Natural killer cell treated with Interleukin-12 subunit alpha and Interleukin-12 subunit beta and Interleukin-15 and Interleukin-18, amount 100 ng/mL, for 72 hours (primary cell): ENCODE results near the gene FOXP4. TPM values are rescaled to one million over a fixed set of nuclear protein-coding genes. Genes with fewer than 3 reads are reported as not detected.

Experiments used
- ATAC-seq, 2 donors: fragments of 150-1000 bp; cut with Tn5 transposase in 1 of 2; sonication (Bioruptor Pico), chemical (Tn5 transposase) in 1 of 2; 2 replicates each; pipeline ENCODE4 v1.10.0; 2021
- DNase-seq: peaks from one replicate; pipeline ENCODE4 v3.0.0; 2022; ENCODE audit warnings: low spot score
- H3K27ac Mint-ChIP-seq, 2 donors: 1 replicate in 1 of 2; 2 replicates in 1 of 2; pipeline ENCODE4 v1.8.0; 2022; ENCODE audit warnings: mixed read lengths in 2 of 2, mild to moderate bottlenecking in 1 of 2, moderate library complexity in 1 of 2
- H3K27me3 Mint-ChIP-seq, 2 donors: 1 replicate in 1 of 2; 2 replicates in 1 of 2; pipeline ENCODE4 v1.8.0; 2022; ENCODE audit warnings: mixed read lengths in 2 of 2
- H3K36me3 Mint-ChIP-seq: one replicate; pipeline ENCODE4 v1.8.0; 2022; ENCODE audit warnings: mixed read lengths
- H3K4me1 Mint-ChIP-seq, 2 donors: 1 replicate in 1 of 2; 2 replicates in 1 of 2; pipeline ENCODE4 v1.8.0; 2022; ENCODE audit warnings: low read depth in 2 of 2, mixed read lengths in 2 of 2, mild to moderate bottlenecking in 1 of 2
- H3K4me3 Mint-ChIP-seq: one replicate; pipeline ENCODE4 v1.8.0; 2022; ENCODE audit warnings: mixed read lengths
- H3K9me3 Mint-ChIP-seq: 2 replicates; pipeline ENCODE4 v1.8.0; 2022; ENCODE audit warnings: mixed read lengths
- total RNA-seq, 2 donors: library from RNA; stranded (reverse); gene quantifications; one replicate each; pipeline ENCODE4 v1.2.3, GENCODE V29; 2022

Gene FOXP4
- total RNA-seq, 2 donors from 2014 or later = 52.4 to 110 TPM

- H3K9me3 Mint-ChIP-seq = no peaks in the 10 kb centered on the region
- H3K4me1 Mint-ChIP-seq = peaks cover 7 to 44% of the 10 kb centered on the region in 2 donors
- ATAC-seq (no peak), DNase-seq (no peak)
- no peak overlapping the region for H3K27ac Mint-ChIP-seq
- no peak overlapping the region for H3K4me3 Mint-ChIP-seq
- H3K36me3 Mint-ChIP-seq = peaks cover 5% of the 10 kb centered on the region
- H3K27me3 Mint-ChIP-seq = no peaks in the 10 kb centered on the region
Observed at GRCh38 chr6:41568585-41569384, 22.6 kb downstream of the FOXP4 start.

DNA sequence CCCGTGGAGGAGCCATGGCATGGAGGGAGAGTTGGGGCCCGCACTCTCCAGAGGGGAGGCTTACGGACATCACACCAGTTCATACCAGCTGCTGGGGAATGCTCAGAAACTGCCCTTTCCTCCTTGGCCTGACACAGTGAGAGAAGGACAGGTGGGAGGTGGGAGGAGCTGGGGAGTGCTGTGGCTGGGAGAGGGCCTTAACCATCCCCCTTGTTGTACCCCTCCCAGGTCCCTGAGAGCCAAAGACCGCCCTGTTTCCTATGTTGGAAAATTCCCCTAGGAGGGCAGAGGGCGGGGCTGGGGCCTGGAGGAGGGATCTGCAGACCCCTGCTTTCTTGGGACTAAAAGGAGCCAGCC, 24.1 kb downstream of the FOXP4 start:
- peak overlapping the region in 1 of 2 donors; percentile 58 for H3K27ac Mint-ChIP-seq
- H3K4me1 Mint-ChIP-seq = peaks cover 7 to 44% of the 10 kb centered on the region in 2 donors
- DNase-seq (no peak), ATAC-seq (no peak)
- no peak overlapping the region for H3K4me3 Mint-ChIP-seq
- peaks cover 5% of the 10 kb centered on the region for H3K36me3 Mint-ChIP-seq
- H3K9me3 Mint-ChIP-seq = no peaks in the 10 kb centered on the region
- no peaks in the 10 kb centered on the region for H3K27me3 Mint-ChIP-seq

DNA sequence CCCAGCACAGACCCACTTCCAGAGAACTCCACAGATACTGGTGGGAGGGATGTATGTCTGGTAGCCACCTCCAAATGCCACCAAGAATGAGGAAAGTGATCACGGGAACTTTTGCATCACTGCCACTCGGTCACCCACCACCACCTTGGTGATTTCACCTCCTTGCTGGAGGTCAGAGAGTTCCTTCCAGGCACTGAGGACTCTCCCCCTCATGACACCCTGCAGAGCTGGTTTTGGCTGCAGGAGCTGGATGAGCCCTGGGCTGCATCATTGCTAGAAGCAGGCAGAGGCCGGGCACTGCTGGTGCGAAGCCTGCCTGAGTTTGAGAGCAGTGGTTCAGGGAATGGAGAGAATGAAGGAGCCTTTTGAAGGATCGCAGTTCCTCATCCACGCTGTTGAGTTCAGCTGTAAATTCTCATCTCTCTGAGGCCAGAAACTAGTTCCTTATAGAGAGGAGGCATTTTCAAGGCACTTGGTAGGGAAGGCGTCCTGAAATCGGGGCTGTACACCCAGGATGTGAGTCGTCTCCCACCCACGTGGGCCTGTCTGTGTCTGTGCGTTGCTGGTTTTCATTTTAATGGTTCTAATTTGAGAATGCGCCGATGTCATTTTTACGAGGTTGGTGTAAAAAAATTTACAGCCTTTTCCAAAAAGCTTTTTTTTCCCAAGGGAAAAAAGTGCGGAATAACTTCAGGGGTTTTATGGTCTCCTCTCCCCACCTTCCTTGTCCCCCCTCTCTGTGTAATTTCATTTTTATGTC, 25.0 kb downstream of the FOXP4 start:
- H3K4me1 Mint-ChIP-seq = peaks cover 7 to 36% of the 10 kb centered on the region in 2 donors
- H3K27me3 Mint-ChIP-seq = no peaks in the 10 kb centered on the region
- no peak overlapping the region for H3K4me3 Mint-ChIP-seq
- peaks cover 5% of the 10 kb centered on the region for H3K36me3 Mint-ChIP-seq
- H3K9me3 Mint-ChIP-seq = no peaks in the 10 kb centered on the region
- peak overlapping the region in 1 of 2 donors; percentile 25 for H3K27ac Mint-ChIP-seq
- DNase-seq = no peak
- no peak for ATAC-seq

GRCh38 chr6:41572613-41573012, 26.4 kb downstream of the FOXP4 start:
- Mint-ChIP-seq H3K27me3 (no peaks in the 10 kb centered on the region), H3K27ac (peak overlapping the region in 1 of 2 donors; percentile 18), H3K9me3 (no peaks in the 10 kb centered on the region), H3K4me3 (no peak overlapping the region), H3K4me1 (peaks cover 13 to 49% of the 10 kb centered on the region in 2 donors), H3K36me3 (peaks cover 5% of the 10 kb centered on the region)
- ATAC-seq (no peak), DNase-seq (no peak)

DNA sequence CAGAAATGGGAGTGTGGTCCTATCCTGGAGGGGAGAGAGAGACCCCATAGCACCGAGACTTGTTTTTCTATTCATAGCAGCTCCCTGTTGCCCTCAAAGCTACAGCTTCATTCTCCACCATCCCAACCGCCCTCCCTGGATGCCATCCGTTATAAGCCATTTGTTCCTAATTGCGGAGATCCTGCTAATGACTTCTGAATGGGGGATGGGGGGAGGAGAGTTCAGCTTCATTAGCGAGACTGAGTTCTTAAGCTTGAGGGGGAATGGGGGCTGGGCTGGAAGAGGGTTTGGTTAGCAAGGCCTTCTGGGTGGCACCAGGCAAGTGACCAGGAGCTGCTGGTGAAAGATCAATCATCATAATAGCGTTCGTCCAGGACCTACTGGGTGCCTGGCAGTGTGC, 27.1 kb downstream of the FOXP4 start:
- ATAC-seq (no peak), DNase-seq (no peak)
- peaks cover 15 to 54% of the 10 kb centered on the region in 2 donors for H3K4me1 Mint-ChIP-seq
- H3K4me3 Mint-ChIP-seq = no peak overlapping the region
- H3K27ac Mint-ChIP-seq = no peak overlapping the region
- no peaks in the 10 kb centered on the region for H3K9me3 Mint-ChIP-seq
- no peaks in the 10 kb centered on the region for H3K27me3 Mint-ChIP-seq
- peaks cover 5% of the 10 kb centered on the region for H3K36me3 Mint-ChIP-seq

GRCh38 chr6:41573985-41574384, 27.8 kb downstream of the FOXP4 start:
- DNase-seq = no peak
- no peaks in the 10 kb centered on the region for H3K9me3 Mint-ChIP-seq
- ATAC-seq = no peak
- no peaks in the 10 kb centered on the region for H3K27me3 Mint-ChIP-seq
- no peak overlapping the region for H3K27ac Mint-ChIP-seq
- peaks cover 5% of the 10 kb centered on the region for H3K36me3 Mint-ChIP-seq
- H3K4me3 Mint-ChIP-seq = no peak overlapping the region
- peaks cover 15 to 60% of the 10 kb centered on the region in 2 donors for H3K4me1 Mint-ChIP-seq

DNA sequence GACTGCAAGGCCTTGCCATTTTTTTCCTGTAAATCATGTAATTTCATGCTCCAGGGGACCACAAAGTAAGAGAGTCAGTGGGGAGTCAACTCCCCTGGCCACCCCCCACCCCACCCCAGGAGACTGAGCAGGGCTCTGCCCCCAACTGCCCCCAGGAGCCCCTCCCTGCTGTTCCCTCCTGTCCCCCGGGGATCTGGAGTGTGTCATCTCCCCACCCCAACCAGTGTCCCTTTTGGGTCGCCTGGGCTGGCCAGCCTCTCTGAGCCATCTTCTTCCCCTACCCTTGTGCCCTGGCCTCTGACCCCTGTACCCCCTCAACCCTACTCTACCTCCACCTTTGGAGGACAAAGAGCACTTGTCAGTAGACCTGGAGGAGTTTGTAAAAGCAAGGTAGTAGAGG, 29.4 kb downstream of the FOXP4 start:
- DNase-seq (no peak), ATAC-seq (no peak)
- peaks cover 15 to 54% of the 10 kb centered on the region in 2 donors for H3K4me1 Mint-ChIP-seq
- H3K9me3 Mint-ChIP-seq = no peaks in the 10 kb centered on the region
- H3K4me3 Mint-ChIP-seq = no peak overlapping the region
- H3K36me3 Mint-ChIP-seq = peaks cover 5% of the 10 kb centered on the region
- no peaks in the 10 kb centered on the region for H3K27me3 Mint-ChIP-seq
- H3K27ac Mint-ChIP-seq = no peak overlapping the region

DNA sequence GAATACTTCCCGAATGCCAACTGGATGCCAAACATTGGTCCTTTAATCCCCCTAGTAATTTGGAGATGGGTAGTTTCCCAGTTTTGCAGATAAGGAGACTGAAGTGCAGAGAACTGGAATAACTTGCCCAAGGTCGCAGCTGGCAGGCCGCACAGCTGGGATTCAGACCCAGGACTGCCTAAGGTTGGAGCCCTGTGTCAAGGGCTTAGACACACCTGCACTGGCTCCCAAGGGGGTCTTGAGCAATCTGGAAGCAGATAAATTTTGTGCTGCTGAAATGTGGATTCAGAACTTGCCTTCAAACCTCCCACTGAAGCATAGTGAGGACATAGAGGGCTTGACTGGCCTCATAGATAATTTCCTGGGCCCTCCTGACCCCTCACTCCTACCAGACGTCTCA, 30.5 kb downstream of the FOXP4 start:
- Mint-ChIP-seq H3K27me3 (no peaks in the 10 kb centered on the region), H3K36me3 (peaks cover 5% of the 10 kb centered on the region), H3K9me3 (no peaks in the 10 kb centered on the region), H3K27ac (no peak overlapping the region), H3K4me1 (peaks cover 14 to 56% of the 10 kb centered on the region in 2 donors), H3K4me3 (no peak overlapping the region)
- DNase-seq = no peak
- no peak for ATAC-seq

GRCh38 chr6:41577356-41578216, 31.4 kb downstream of the FOXP4 start:
- Mint-ChIP-seq H3K36me3 (no peaks in the 10 kb centered on the region), H3K27me3 (no peaks in the 10 kb centered on the region), H3K4me1 (peaks cover 8 to 49% of the 10 kb centered on the region in 2 donors), H3K4me3 (no peak overlapping the region), H3K27ac (peak overlapping the region in 1 of 2 donors; percentile 79), H3K9me3 (no peaks in the 10 kb centered on the region)
- no peak for ATAC-seq
- DNase-seq = no peak

DNA sequence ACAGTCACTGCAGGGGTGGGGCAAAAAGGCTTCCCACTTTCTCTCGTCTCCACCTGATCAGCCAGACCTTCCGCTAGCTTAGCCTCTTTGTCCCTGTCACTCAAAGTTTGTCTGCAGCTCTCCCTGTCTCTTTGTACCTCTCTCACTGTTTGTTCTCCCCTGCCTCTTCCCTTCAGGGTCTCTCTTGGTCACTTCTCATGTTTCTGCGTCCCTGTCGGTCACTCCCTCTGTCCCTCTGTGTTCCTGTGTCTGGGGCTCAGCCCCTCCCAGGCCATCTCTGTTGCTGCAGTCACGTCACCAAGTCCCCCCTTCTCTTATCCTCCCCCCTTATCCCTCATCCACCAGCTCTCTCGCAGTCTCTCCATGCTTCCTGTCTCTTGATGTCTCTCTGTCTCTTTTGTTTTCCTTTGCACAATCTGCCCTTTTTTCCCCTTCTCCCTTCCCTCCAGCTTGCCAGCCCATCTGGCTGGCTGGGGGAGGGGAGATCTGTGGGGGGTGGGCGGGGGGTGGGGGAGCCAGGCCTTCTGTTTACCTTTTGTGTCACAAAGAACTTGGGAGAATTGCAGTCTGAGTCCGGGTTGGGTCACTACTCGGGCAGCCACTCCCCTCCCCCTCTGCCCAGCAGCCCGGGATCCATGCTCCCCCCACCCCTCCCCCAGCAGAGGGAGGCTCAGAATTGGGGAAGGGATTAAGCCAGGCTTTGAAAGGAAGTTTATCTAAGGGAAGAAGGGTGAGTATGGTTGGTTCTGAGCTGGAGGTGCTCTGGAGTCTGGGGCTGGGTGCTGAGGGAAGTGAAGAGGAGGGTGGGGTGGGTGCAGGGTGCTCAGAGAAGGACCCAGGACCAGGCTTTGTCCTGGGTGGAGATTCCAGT, 32.3 kb downstream of the FOXP4 start:
- H3K4me3 Mint-ChIP-seq = no peak overlapping the region
- H3K36me3 Mint-ChIP-seq = no peaks in the 10 kb centered on the region
- H3K27me3 Mint-ChIP-seq = no peaks in the 10 kb centered on the region
- no peak for ATAC-seq
- DNase-seq = no peak
- peak overlapping the region in 1 of 2 donors; percentile 79 for H3K27ac Mint-ChIP-seq
- no peaks in the 10 kb centered on the region for H3K9me3 Mint-ChIP-seq
- H3K4me1 Mint-ChIP-seq = peaks cover 8 to 46% of the 10 kb centered on the region in 2 donors

DNA sequence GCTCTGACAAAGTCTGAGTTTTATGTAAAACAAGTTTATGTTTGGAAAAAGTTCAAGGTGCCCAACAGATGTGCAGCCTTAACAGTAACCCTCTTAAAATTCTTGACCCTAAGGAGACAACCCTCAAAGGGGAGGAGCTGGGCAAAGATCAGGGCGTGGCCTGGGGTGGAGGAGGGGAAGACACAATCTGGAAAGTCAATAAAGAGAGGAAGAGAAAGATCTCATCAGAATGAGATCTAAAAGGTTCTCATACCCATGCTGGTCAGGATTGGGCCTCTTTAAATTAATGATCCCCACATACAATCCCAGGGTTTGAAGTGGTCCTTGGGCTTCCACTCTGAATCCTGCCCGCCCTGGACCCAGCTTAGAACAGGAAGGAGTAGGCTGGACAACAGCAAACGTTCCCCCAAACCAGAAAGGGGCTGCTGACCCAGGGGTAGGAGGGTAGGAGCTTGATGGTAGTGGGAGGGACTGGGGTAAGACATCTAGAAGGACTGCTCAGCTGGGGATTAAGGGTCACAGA, 33.0 kb downstream of the FOXP4 start:
- Mint-ChIP-seq H3K9me3 (no peaks in the 10 kb centered on the region), H3K4me1 (peaks cover 8 to 48% of the 10 kb centered on the region in 2 donors), H3K4me3 (no peak overlapping the region), H3K27ac (no peak overlapping the region), H3K36me3 (no peaks in the 10 kb centered on the region), H3K27me3 (no peaks in the 10 kb centered on the region)
- ATAC-seq = no peak
- DNase-seq = no peak

DNA sequence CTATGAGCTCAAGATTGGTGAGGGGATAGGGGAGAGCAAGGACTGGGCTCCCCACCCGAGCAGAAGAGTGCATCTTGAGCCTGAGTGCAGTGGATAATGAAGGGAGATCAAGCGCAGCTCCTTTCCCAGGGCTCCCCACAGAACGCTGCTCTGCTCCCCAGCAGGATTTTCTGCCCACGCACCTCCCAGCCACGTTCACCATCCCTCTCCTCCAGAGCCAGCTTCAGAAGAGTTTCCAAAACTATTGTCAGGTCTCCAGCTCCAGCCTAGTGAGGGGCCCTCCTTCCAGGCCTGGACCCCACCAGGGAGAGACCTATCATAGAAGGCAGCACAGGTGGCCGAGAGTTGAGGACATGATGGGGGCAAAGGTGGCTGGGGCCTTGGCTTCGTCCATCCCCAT, 34.5 kb downstream of the FOXP4 start:
- no peaks in the 10 kb centered on the region for H3K9me3 Mint-ChIP-seq
- H3K36me3 Mint-ChIP-seq = no peaks in the 10 kb centered on the region
- H3K4me1 Mint-ChIP-seq = peaks cover 11 to 47% of the 10 kb centered on the region in 2 donors
- H3K27me3 Mint-ChIP-seq = no peaks in the 10 kb centered on the region
- no peak overlapping the region for H3K4me3 Mint-ChIP-seq
- DNase-seq = no peak
- H3K27ac Mint-ChIP-seq = no peak overlapping the region
- no peak for ATAC-seq
